HG02623 (cell line): ENCODE data around the gene LIG3.
"Not testable (repeated sequence)": the region's sequence is repeated elsewhere in the genome, so short reads cannot be mapped to it uniquely, and the experiment has no call there.

ENCODE experiments used
- ATAC-seq: cut with Tn5 transposase; IDR thresholded peaks from one replicate; pipeline ENCODE4 v1.9.1; 2021; ENCODE audit warnings: moderate library complexity; ENCODE audit not compliant: unreplicated experiment

Gene LIG3

GRCh38 chr17:35030780-35031179 lies 50.5 kb downstream of the LIG3 start:
- no peak for ATAC-seq

- ATAC-seq = no peak
Measured at GRCh38 chr17:35038453-35038852, 58.1 kb downstream of the LIG3 start.

GRCh38 chr17:35041390-35041789 lies 61.1 kb downstream of the LIG3 start:
- no peak for ATAC-seq

- no peak for ATAC-seq
Measured at GRCh38 chr17:35044181-35044580, 63.9 kb downstream of the LIG3 start.

GRCh38 chr17:35045458-35045979 lies 65.2 kb downstream of the LIG3 start:
- ATAC-seq = not testable (repeated sequence)

GRCh38 chr17:35046245-35046644 lies 65.9 kb downstream of the LIG3 start:
- no peak for ATAC-seq

- ATAC-seq = no peak
Measured at GRCh38 chr17:35046740-35047283, 66.5 kb downstream of the LIG3 start.

GRCh38 chr17:35048685-35049379 lies 68.5 kb downstream of the LIG3 start:
- ATAC-seq = no peak

- ATAC-seq = no peak
Measured at GRCh38 chr17:35050170-35050569, 69.9 kb downstream of the LIG3 start.

GRCh38 chr17:35051183-35051578 lies 70.9 kb downstream of the LIG3 start:
- no peak for ATAC-seq

GRCh38 chr17:35051579-35052240 lies 71.4 kb downstream of the LIG3 start:
- ATAC-seq = no peak

- ATAC-seq = no peak
Measured at GRCh38 chr17:35052241-35052610, 71.9 kb downstream of the LIG3 start.

GRCh38 chr17:35052780-35053179 lies 72.5 kb downstream of the LIG3 start:
- ATAC-seq = no peak

- no peak for ATAC-seq
Measured at GRCh38 chr17:35053204-35053603, 72.9 kb downstream of the LIG3 start.

- no peak for ATAC-seq
Measured at GRCh38 chr17:35056013-35056412, 75.7 kb downstream of the LIG3 start.

- no peak for ATAC-seq
Measured at GRCh38 chr17:35057332-35057915, 77.1 kb downstream of the LIG3 start.
